H9 (cell line): Measurements from ENCODE around the gene TRIOBP. TPM values are rescaled to one million over a fixed set of nuclear protein-coding genes. Genes with fewer than 3 reads are reported as not detected.

Experiments used
- DNase-seq: peaks from one replicate; pipeline ENCODE4 v3.0.0-alpha.2; 2017
- H2AFZ ChIP-seq: one replicate; pipeline ENCODE4 v1.6.1; 2013; ENCODE audit warnings: mild to moderate bottlenecking, low read length, control low read depth, moderate library complexity
- H2AK5ac ChIP-seq: 2 replicates; pipeline ENCODE4 v1.6.1; 2013; ENCODE audit warnings: low read length, control low read depth, mixed read lengths; ENCODE audit not compliant: insufficient read length
- H2BK120ac ChIP-seq: one replicate; pipeline ENCODE4 v1.6.1; 2013; ENCODE audit warnings: low read depth, mild to moderate bottlenecking, low read length, control low read depth, inconsistent platforms; ENCODE audit not compliant: poor library complexity, severe bottlenecking
- H2BK12ac ChIP-seq: 2 replicates; pipeline ENCODE4 v1.6.1; 2013; ENCODE audit warnings: low read length, control low read depth, mixed read lengths, low read depth; ENCODE audit not compliant: insufficient read length
- H2BK15ac ChIP-seq: 2 replicates; pipeline ENCODE4 v1.6.1; 2013; ENCODE audit warnings: low read depth, low read length, control low read depth
- H2BK20ac ChIP-seq: one replicate; pipeline ENCODE4 v1.6.1; 2013; ENCODE audit warnings: low read depth, mild to moderate bottlenecking, low read length, control low read depth, inconsistent platforms; ENCODE audit not compliant: poor library complexity, severe bottlenecking
- H2BK5ac ChIP-seq: 2 replicates; pipeline ENCODE4 v1.6.1; 2013; ENCODE audit warnings: low read length, control low read depth, mixed read lengths; ENCODE audit not compliant: insufficient read length
- H3K14ac ChIP-seq: 2 replicates; pipeline ENCODE4 v1.6.1; 2013; ENCODE audit warnings: low read length, control low read depth; ENCODE audit not compliant: insufficient read depth
- H3K18ac ChIP-seq: 2 replicates; pipeline ENCODE4 v1.6.1; 2013; ENCODE audit warnings: low read depth, mild to moderate bottlenecking, mixed read lengths, low read length, control low read depth; ENCODE audit not compliant: insufficient read length
- H3K23ac ChIP-seq: 2 replicates; pipeline ENCODE4 v1.6.1; 2013; ENCODE audit warnings: low read length, control low read depth, mixed read lengths, low read depth; ENCODE audit not compliant: insufficient read length
- H3K23me2 ChIP-seq: 2 replicates; pipeline ENCODE4 v1.6.1; 2013; ENCODE audit warnings: low read depth, mild to moderate bottlenecking, mixed read lengths, low read length, control low read depth; ENCODE audit not compliant: insufficient read length, poor library complexity, severe bottlenecking
- H3K27ac ChIP-seq: 2 replicates; pipeline ENCODE4 v1.5.1; 2013; ENCODE audit warnings: low read length, control low read depth, mixed read lengths, low read depth; ENCODE audit not compliant: insufficient read length
- H3K27me3 ChIP-seq: 2 replicates; pipeline ENCODE4 v1.6.1; 2013; ENCODE audit warnings: low read length, control low read depth, inconsistent platforms; ENCODE audit not compliant: insufficient read depth
- H3K4ac ChIP-seq: 2 replicates; pipeline ENCODE4 v1.6.1; 2013; ENCODE audit warnings: low read depth, mild to moderate bottlenecking, control low read depth, inconsistent platforms, low read length, moderate library complexity
- H3K4me1 ChIP-seq: 2 replicates; pipeline ENCODE4 v1.6.1; 2013; ENCODE audit warnings: low read length, control low read depth, inconsistent platforms; ENCODE audit not compliant: insufficient read depth
- H3K4me2 ChIP-seq: 2 replicates; pipeline ENCODE4 v1.6.1; 2013; ENCODE audit warnings: low read length, control low read depth, mixed read lengths; ENCODE audit not compliant: insufficient read length, insufficient read depth
- H3K56ac ChIP-seq: 2 replicates; pipeline ENCODE4 v1.6.1; 2013; ENCODE audit warnings: low read depth, mild to moderate bottlenecking, mixed read lengths, low read length, control low read depth; ENCODE audit not compliant: insufficient read length
- H3K79me1 ChIP-seq: 2 replicates; pipeline ENCODE4 v1.6.1; 2013; ENCODE audit warnings: low read depth, mild to moderate bottlenecking, moderate library complexity, low read length, control low read depth, inconsistent platforms; ENCODE audit not compliant: insufficient read depth, poor library complexity, severe bottlenecking
- H3K79me2 ChIP-seq: 2 replicates; pipeline ENCODE4 v1.6.1; 2013; ENCODE audit warnings: low read length, control low read depth, inconsistent platforms; ENCODE audit not compliant: insufficient read depth
- H3K9ac ChIP-seq: 2 replicates; pipeline ENCODE4 v1.6.1; 2013; ENCODE audit warnings: low read length, control low read depth, mixed read lengths; ENCODE audit not compliant: insufficient read length; ENCODE audit errors: extremely low read depth
- H3K9me3 ChIP-seq: one replicate; pipeline ENCODE4 v1.6.1; 2013; ENCODE audit warnings: low read depth, low read length, inconsistent platforms; ENCODE audit not compliant: control insufficient read depth
- H3T11ph ChIP-seq: one replicate; pipeline ENCODE4 v1.6.1; 2013; ENCODE audit warnings: mild to moderate bottlenecking, low read length, control low read depth, inconsistent platforms
- H4K20me1 ChIP-seq: one replicate; pipeline ENCODE4 v1.6.1; 2013; ENCODE audit not compliant: control insufficient read depth, insufficient read length, insufficient read depth
- H4K5ac ChIP-seq: 2 replicates; pipeline ENCODE4 v1.6.1; 2013; ENCODE audit warnings: low read depth, mild to moderate bottlenecking, mixed read lengths, low read length, control low read depth; ENCODE audit not compliant: insufficient read length
- H4K8ac ChIP-seq: replicated peaks from 2 replicates; pipeline ENCODE4 v1.6.1; 2013; ENCODE audit warnings: low read length, control low read depth, mixed read lengths, low read depth; ENCODE audit not compliant: insufficient read length
- H4K91ac ChIP-seq: 2 replicates; pipeline ENCODE4 v1.6.1; 2013; ENCODE audit warnings: low read depth, mild to moderate bottlenecking, moderate library complexity, mixed read lengths, low read length, control low read depth; ENCODE audit not compliant: insufficient read length
- H3K27ac Mint-ChIP-seq, 3 experiments: 2 replicates in 2 of 3; 3 replicates in 1 of 3; pipeline ENCODE4 v1.8.0; 2020 to 2021; ENCODE audit warnings: mixed read lengths in 3 of 3, mild to moderate bottlenecking in 1 of 3, moderate library complexity in 1 of 3
- H3K27me3 Mint-ChIP-seq: 2 replicates; pipeline ENCODE4 v1.8.0; 2021; ENCODE audit warnings: low read depth, mild to moderate bottlenecking, moderate library complexity, mixed read lengths
- H3K36me3 Mint-ChIP-seq, 3 experiments: 2 replicates in 2 of 3; 3 replicates in 1 of 3; pipeline ENCODE4 v1.8.0; 2020 to 2021; ENCODE audit warnings: low read depth in 3 of 3, mixed read lengths in 3 of 3; ENCODE audit not compliant: insufficient read depth in 1 of 3
- H3K4me1 Mint-ChIP-seq, 2 experiments: 2 replicates each; pipeline ENCODE4 v1.8.0; 2020; ENCODE audit warnings: mixed read lengths in 2 of 2
- H3K4me3 Mint-ChIP-seq, 2 experiments: 2 replicates in 1 of 2; 3 replicates in 1 of 2; pipeline ENCODE4 v1.8.0; 2020 to 2021; ENCODE audit warnings: mild to moderate bottlenecking in 2 of 2, mixed read lengths in 2 of 2, moderate library complexity in 1 of 2
- H3K9me3 Mint-ChIP-seq, 2 experiments: 2 replicates in 1 of 2; 3 replicates in 1 of 2; pipeline ENCODE4 v1.8.0; 2020; ENCODE audit warnings: mild to moderate bottlenecking in 2 of 2, mixed read lengths in 2 of 2, moderate library complexity in 1 of 2
- CTCF ChIP-seq: fragments of 200-600 bp; sonication (generic); conservative IDR thresholded peaks from 3 replicates; pipeline ENCODE4 v1.8.0; 2021; ENCODE audit warnings: antibody characterized with exemption, mild to moderate bottlenecking
- WGBS: extraction: QIAGEN DNeasy Blood & Tissue Kit; methylation state at CpG from one replicate; pipeline ENCODE4 v1.1.7; 2013; ENCODE audit warnings: missing lambda C conversion rate, low lambda C conversion rate, mixed read lengths; ENCODE audit not compliant: insufficient read length; ENCODE audit errors: extremely low coverage; 5-methylcytosine and 5-hydroxymethylcytosine counted together
- total RNA-seq: library from RNA; stranded (reverse); gene quantifications from 2 replicates; pipeline ENCODE4 v1.2.1, GENCODE V29; 2021

Gene TRIOBP
- total RNA-seq, 1 experiment from 2014 or later: 52.7 TPM

- Histone ChIP-seq H4K8ac (no peak overlapping the region), H3K9me3 (no peaks in the 10 kb centered on the region), H3K4me1 (no peaks in the 10 kb centered on the region), H2AFZ (no peak overlapping the region), H3K23ac (no peak overlapping the region), H3K4me2 (no peak overlapping the region), H3K56ac (no peak overlapping the region), H3K9ac (no peak overlapping the region), H2BK15ac (no peak overlapping the region), H2BK20ac (no peak overlapping the region), H3K79me1 (no peaks in the 10 kb centered on the region), H2BK120ac (no peak overlapping the region), H3K27ac (no peak overlapping the region), H3K27me3 (no peaks in the 10 kb centered on the region), H3K79me2 (no peaks in the 10 kb centered on the region; the same call in 1 of the 2 replicates), H3K14ac (no peak overlapping the region), H3K4ac (no peak overlapping the region), H3T11ph (no peak overlapping the region), H4K20me1 (no peaks in the 10 kb centered on the region), H2BK12ac (no peak overlapping the region), H2BK5ac (no peak overlapping the region), H3K23me2 (no peaks in the 10 kb centered on the region), H4K91ac (no peak overlapping the region), H3K18ac (no peak overlapping the region), H4K5ac (no peak overlapping the region), H2AK5ac (no peak overlapping the region)
- Mint-ChIP-seq H3K4me3 (no peak overlapping the region), H3K27ac (no peak overlapping the region), H3K4me1 (peaks cover 0 to 3% of the 10 kb centered on the region in 2 experiments; a peak in 1 of 4 replicates), H3K36me3 (peaks cover 34 to 77% (median 76%) of the 10 kb centered on the region in 3 experiments; a peak in 6 of 7 replicates), H3K9me3 (no peaks in the 10 kb centered on the region; a peak in 1 of 5 replicates), H3K27me3 (no peaks in the 10 kb centered on the region)
- DNase-seq: no peak
- WGBS: no CpG with 5 or more reads among the region's 3 CpGs
- TF ChIP-seq CTCF: no peak
Measured at GRCh38 chr22:37704645-37705044, 7.8 kb downstream of the TRIOBP start.
